DOHH2 (cell line): ENCODE data around the gene KIF26B.

ENCODE experiments used
- H3F3A ChIP-seq: fragments of 200-600 bp; sonication (generic), shearing (Covaris generic); 2 replicates; pipeline ENCODE4 v1.6.0; 2016; ENCODE audit warnings: antibody characterized with exemption, mild to moderate bottlenecking; ENCODE audit not compliant: control insufficient read depth, insufficient read depth
- H3K27ac ChIP-seq: fragments of 200-600 bp; sonication (generic); 2 replicates; pipeline ENCODE4 v1.5.1; 2014; ENCODE audit warnings: low read depth, mild to moderate bottlenecking, low read length, moderate library complexity
- H3K27me3 ChIP-seq: fragments of 200-600 bp; sonication (generic); 2 replicates; pipeline ENCODE4 v1.6.1; 2014; ENCODE audit warnings: mild to moderate bottlenecking, low read length, mixed read lengths; ENCODE audit not compliant: control insufficient read depth
- H3K36me3 ChIP-seq: fragments of 200-600 bp; sonication (generic); 2 replicates; pipeline ENCODE4 v1.6.1; 2014; ENCODE audit warnings: mild to moderate bottlenecking, low read length, moderate library complexity, mixed read lengths; ENCODE audit not compliant: control insufficient read depth
- H3K4me1 ChIP-seq: fragments of 200-600 bp; sonication (generic); 2 replicates; pipeline ENCODE4 v1.6.1; 2014; ENCODE audit warnings: mild to moderate bottlenecking, low read length, mixed read lengths; ENCODE audit not compliant: control insufficient read depth
- H3K4me2 ChIP-seq: fragments of 200-600 bp; sonication (generic); 2 replicates; pipeline ENCODE4 v1.6.0; 2014; ENCODE audit warnings: mild to moderate bottlenecking, low read length, moderate library complexity
- H3K4me3 ChIP-seq: fragments of 200-600 bp; sonication (generic); 2 replicates; pipeline ENCODE4 v1.5.1; 2014; ENCODE audit warnings: mild to moderate bottlenecking, low read length, mixed read lengths
- H3K79me2 ChIP-seq: fragments of 200-600 bp; sonication (generic); 2 replicates; pipeline ENCODE4 v1.6.1; 2014; ENCODE audit warnings: mild to moderate bottlenecking, low read length, mixed read lengths; ENCODE audit not compliant: control insufficient read depth
- H3K9me2 ChIP-seq: fragments of 200-600 bp; sonication (generic); replicated peaks from 2 replicates; pipeline ENCODE4 v1.6.1; 2014; ENCODE audit warnings: mild to moderate bottlenecking, low read length, mixed read lengths; ENCODE audit not compliant: control insufficient read depth
- H3K9me3 ChIP-seq: fragments of 200-600 bp; sonication (generic); 2 replicates; pipeline ENCODE4 v1.6.1; 2014; ENCODE audit warnings: antibody characterized with exemption, low read length, mixed read lengths; ENCODE audit not compliant: control insufficient read depth, insufficient read depth
- H4K20me1 ChIP-seq: fragments of 200-600 bp; sonication (generic); 2 replicates; pipeline ENCODE4 v1.6.0; 2014; ENCODE audit warnings: low read depth, mild to moderate bottlenecking, antibody characterized with exemption, low read length, moderate library complexity; ENCODE audit not compliant: control insufficient read depth, insufficient read depth
- CTCF ChIP-seq: fragments of 200-600 bp; sonication (generic); IDR thresholded peaks from one replicate; pipeline ENCODE4 v1.5.1; 2014; ENCODE audit warnings: antibody characterized with exemption, mild to moderate bottlenecking, low read depth, low read length; ENCODE audit not compliant: poor library complexity, severe bottlenecking
- EZH2phosphoT487 ChIP-seq: fragments of 200-600 bp; sonication (generic); IDR thresholded peaks from 2 replicates; pipeline ENCODE4 v1.6.1; 2017; ENCODE audit warnings: borderline replicate concordance, mild to moderate bottlenecking, antibody characterized with exemption, low read length, moderate library complexity, mixed read lengths

The KIF26B gene

DNA sequence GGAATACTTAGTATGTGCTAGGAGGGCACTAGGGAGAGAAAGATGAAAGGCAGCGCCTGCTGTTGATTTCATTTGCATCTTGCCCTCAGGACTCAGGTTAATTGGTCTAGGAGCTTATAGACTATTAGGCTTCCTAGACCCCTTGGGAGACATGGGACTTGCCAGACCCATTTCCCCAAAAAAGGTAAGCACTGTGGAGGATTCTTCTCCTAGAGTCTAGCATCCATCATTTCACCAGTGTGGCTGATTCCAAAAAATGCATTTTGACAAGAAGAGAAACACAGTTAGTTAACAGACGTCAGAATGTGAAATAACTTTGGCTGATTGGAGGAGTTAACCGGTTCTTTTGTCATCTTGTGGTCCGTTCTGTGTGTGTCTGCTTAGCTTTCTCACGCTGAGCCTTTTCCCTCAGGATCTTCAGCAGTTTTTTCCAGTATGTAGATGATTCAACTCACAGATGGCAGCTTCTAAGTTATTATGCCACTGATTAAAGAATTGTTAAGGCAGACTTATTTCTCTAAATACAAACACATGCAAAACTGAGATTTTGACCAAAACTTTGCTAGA is 108.8 kb downstream of the KIF26B start:
- no peaks in the 10 kb centered on the region for H4K20me1 ChIP-seq
- H3K9me3 ChIP-seq: no peaks in the 10 kb centered on the region
- no peak overlapping the region for H3K4me2 ChIP-seq
- no peaks in the 10 kb centered on the region for H3K36me3 ChIP-seq
- peaks cover 3% of the 10 kb centered on the region; the same call in 1 of the 2 replicates for H3K27me3 ChIP-seq
- H3F3A ChIP-seq: no peaks in the 10 kb centered on the region
- no peak for TF ChIP-seq EZH2phosphoT487
- H3K79me2 ChIP-seq: no peaks in the 10 kb centered on the region
- no peak overlapping the region for H3K27ac ChIP-seq
- no peak overlapping the region for H3K4me3 ChIP-seq
- H3K4me1 ChIP-seq: no peaks in the 10 kb centered on the region
- no peaks in the 10 kb centered on the region for H3K9me2 ChIP-seq

- TF ChIP-seq CTCF (no peak), EZH2phosphoT487 (no peak)
- H3K4me1 ChIP-seq: no peaks in the 10 kb centered on the region
- peaks cover 3% of the 10 kb centered on the region; the same call in 1 of the 2 replicates for H3K27me3 ChIP-seq
- no peak overlapping the region for H3K4me3 ChIP-seq
- H3K4me2 ChIP-seq: no peak overlapping the region
- H3K9me3 ChIP-seq: no peaks in the 10 kb centered on the region
- H3K27ac ChIP-seq: no peak overlapping the region
- no peaks in the 10 kb centered on the region for H3K36me3 ChIP-seq
- no peaks in the 10 kb centered on the region for H3K79me2 ChIP-seq
- H4K20me1 ChIP-seq: no peaks in the 10 kb centered on the region
- no peaks in the 10 kb centered on the region for H3K9me2 ChIP-seq
- no peaks in the 10 kb centered on the region for H3F3A ChIP-seq
Measured at GRCh38 chr1:245264226-245264625, 109.4 kb downstream of the KIF26B start.

DNA sequence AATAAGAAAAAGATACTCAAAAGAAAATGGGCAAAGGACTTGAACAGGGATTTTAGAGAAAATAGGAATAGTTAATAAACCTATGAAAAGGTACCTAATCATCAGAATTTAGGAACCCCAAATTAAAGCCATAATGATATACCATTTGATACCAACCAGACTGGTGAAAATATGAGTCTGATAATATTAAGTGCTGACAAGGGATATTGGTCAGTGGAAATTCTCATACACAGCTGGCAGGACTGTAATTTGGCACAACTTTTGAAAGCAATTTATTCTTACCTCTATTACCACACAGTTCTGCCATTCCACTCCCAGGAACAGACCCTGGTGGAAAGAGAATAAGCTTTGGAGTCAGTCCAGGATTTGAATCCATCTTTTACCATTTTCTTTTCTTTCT is 111.3 kb downstream of the KIF26B start:
- Histone ChIP-seq H3K9me3 (peaks cover 4% of the 10 kb centered on the region), H3K4me3 (no peak overlapping the region), H3K9me2 (no peaks in the 10 kb centered on the region), H3K27ac (no peak overlapping the region), H4K20me1 (no peaks in the 10 kb centered on the region), H3K4me1 (no peaks in the 10 kb centered on the region), H3K4me2 (no peak overlapping the region), H3K36me3 (no peaks in the 10 kb centered on the region), H3K79me2 (no peaks in the 10 kb centered on the region), H3K27me3 (peaks cover 3% of the 10 kb centered on the region; the same call in 1 of the 2 replicates), H3F3A (no peaks in the 10 kb centered on the region)
- TF ChIP-seq CTCF: no peak
- TF ChIP-seq EZH2phosphoT487: no peak

GRCh38 chr1:245270063-245270462 is 115.3 kb downstream of the KIF26B start:
- TF ChIP-seq CTCF (no peak), EZH2phosphoT487 (no peak)
- H3K9me2 ChIP-seq: no peaks in the 10 kb centered on the region
- H3K79me2 ChIP-seq: no peaks in the 10 kb centered on the region
- peaks cover 3% of the 10 kb centered on the region; the same call in 1 of the 2 replicates for H3K27me3 ChIP-seq
- H3F3A ChIP-seq: no peaks in the 10 kb centered on the region
- H3K4me1 ChIP-seq: no peaks in the 10 kb centered on the region
- H3K9me3 ChIP-seq: peaks cover 6% of the 10 kb centered on the region
- no peak overlapping the region for H3K4me2 ChIP-seq
- H3K27ac ChIP-seq: no peak overlapping the region
- no peak overlapping the region for H3K4me3 ChIP-seq
- H3K36me3 ChIP-seq: no peaks in the 10 kb centered on the region
- H4K20me1 ChIP-seq: no peaks in the 10 kb centered on the region
